ENCODE results near the gene ANO1. TPM values are rescaled to one million over a fixed set of nuclear protein-coding genes. Genes with fewer than 3 reads are reported as not detected.
A peak's percentile ranks its signal among the peaks of the same experiment; 100 is the strongest.

Gene ANO1
- total and polyA plus RNA-seq, 11 donors = 4.2 to 17.8 (median 9.4) TPM

DNA sequence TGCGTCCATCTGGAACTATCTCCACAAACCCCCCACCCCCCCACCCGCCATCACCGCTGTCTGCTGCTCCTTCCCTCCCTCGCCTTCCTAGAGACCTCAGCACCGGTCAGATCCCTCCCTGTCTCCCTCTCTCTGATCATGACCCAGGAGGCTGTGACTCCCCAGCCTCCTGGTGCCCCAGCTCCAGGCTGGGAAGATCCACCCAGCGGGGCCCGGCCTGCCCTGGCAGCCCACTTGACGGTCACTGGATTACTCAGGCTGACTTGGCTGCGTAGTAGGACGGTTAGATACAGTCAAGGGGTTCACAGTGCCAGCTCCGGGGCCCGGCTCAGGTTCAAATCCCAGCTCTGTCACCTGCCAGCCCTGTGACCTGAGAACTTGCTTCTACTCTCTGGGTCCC is 59.3 kb downstream of the ANO1 start:
- H3K9me3 ChIP-seq = no peaks in the 10 kb centered on the region
- no peak overlapping the region for H3K27ac ChIP-seq
- H3K27me3 ChIP-seq = peaks cover 0 to 15% (median 2%) of the 10 kb centered on the region in 9 donors
- WGBS, 4 donors = 94 to 100% (median 96%) methylated on average over 8 to 12 of the region's 12 CpGs; no CpG with 5 or more reads in 1 of the 4 donors
- no peak for TF ChIP-seq POLR2A (IDR thresholded peaks at IDR 0.05)
- TF ChIP-seq, protein P1, sequence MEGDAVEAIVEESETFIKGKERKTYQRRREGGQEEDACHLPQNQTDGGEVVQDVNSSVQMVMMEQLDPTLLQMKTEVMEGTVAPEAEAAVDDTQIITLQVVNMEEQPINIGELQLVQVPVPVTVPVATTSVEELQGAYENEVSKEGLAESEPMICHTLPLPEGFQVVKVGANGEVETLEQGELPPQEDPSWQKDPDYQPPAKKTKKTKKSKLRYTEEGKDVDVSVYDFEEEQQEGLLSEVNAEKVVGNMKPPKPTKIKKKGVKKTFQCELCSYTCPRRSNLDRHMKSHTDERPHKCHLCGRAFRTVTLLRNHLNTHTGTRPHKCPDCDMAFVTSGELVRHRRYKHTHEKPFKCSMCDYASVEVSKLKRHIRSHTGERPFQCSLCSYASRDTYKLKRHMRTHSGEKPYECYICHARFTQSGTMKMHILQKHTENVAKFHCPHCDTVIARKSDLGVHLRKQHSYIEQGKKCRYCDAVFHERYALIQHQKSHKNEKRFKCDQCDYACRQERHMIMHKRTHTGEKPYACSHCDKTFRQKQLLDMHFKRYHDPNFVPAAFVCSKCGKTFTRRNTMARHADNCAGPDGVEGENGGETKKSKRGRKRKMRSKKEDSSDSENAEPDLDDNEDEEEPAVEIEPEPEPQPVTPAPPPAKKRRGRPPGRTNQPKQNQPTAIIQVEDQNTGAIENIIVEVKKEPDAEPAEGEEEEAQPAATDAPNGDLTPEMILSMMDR (IDR thresholded peaks at IDR 0.05) = no peak
- no peak for ATAC-seq
- H3K36me3 ChIP-seq = peaks cover 0 to 10% (median 0%) of the 10 kb centered on the region in 9 donors
- H3K4me1 ChIP-seq = peaks cover 0 to 34% (median 9%) of the 10 kb centered on the region in 12 donors
- no peak overlapping the region for H3K4me3 ChIP-seq
- DNase-seq = no peak
- intact Hi-C loops (cut with DNase I) = loop anchor here in 2 of 10 donors (5.0 to 10.0 kb wide), 2 partner anchors 63 to 220 kb away; partner anchors contain the start of gene ANO1 (in 1 of the 2)

DNA sequence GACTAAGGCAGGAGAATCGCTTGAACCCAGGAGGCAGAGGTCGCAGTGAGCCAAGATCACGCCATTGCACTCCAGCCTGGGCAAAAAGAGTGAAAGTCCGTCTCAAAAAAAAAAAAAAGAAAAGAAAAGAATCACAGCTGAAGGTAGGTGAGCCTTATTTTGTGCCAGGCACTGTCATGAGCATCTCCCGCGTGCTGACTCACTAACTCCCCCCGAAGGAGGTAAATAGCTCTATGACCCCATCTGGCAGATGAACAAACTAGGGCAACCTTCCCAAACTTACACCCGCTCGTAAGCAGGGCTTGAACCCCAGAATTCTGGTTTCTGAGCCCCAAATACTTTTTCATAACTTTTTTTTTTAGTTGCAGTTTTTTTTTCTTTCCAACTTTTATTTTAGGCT is 60.3 kb downstream of the ANO1 start:
- WGBS, 4 donors = 85 to 90% (median 89%) methylated on average over 9 of the region's 9 CpGs
- Histone ChIP-seq H3K4me1 (peaks cover 0 to 34% (median 9%) of the 10 kb centered on the region in 12 donors), H3K36me3 (peaks cover 0 to 4% (median 0%) of the 10 kb centered on the region in 9 donors), H3K4me3 (no peak overlapping the region), H3K27ac (no peak overlapping the region), H3K9me3 (no peaks in the 10 kb centered on the region), H3K27me3 (peaks cover 0 to 17% (median 3%) of the 10 kb centered on the region in 9 donors)
- ATAC-seq = no peak
- DNase-seq = no peak
- intact Hi-C loops (cut with DNase I) = loop anchor here in 2 of 10 donors (5.0 to 10.0 kb wide), 2 partner anchors 64 to 221 kb away; partner anchors contain the start of gene ANO1 (in 1 of the 2)
- no peak for TF ChIP-seq POLR2A (IDR thresholded peaks at IDR 0.05)
- TF ChIP-seq, protein P1 (IDR thresholded peaks at IDR 0.05) = no peak

- Histone ChIP-seq H3K27ac (no peak overlapping the region), H3K9me3 (no peaks in the 10 kb centered on the region), H3K4me1 (peaks cover 0 to 25% (median 7%) of the 10 kb centered on the region in 12 donors), H3K4me3 (no peak overlapping the region), H3K36me3 (peaks cover 0 to 5% (median 0%) of the 10 kb centered on the region in 9 donors), H3K27me3 (peaks cover 0 to 22% (median 3%) of the 10 kb centered on the region in 9 donors)
- TF ChIP-seq POLR2A (IDR thresholded peaks at IDR 0.05) = no peak
- TF ChIP-seq, protein P1 (IDR thresholded peaks at IDR 0.05) = no peak
- ATAC-seq (no peak), DNase-seq (no peak)
- 91 to 95% (median 94%) methylated on average over 15 of the region's 15 CpGs for WGBS, 4 donors
- intact Hi-C loops (cut with DNase I) = loop anchor here in 2 of 10 donors (5.0 to 10.0 kb wide), 2 partner anchors 65 to 223 kb away; partner anchors contain the start of gene ANO1 (in 1 of the 2)
Observed at GRCh38 chr11:70139785-70140410, 61.8 kb downstream of the ANO1 start.

GRCh38 chr11:70140711-70141485 is 62.8 kb downstream of the ANO1 start:
- TF ChIP-seq, protein P1 (IDR thresholded peaks at IDR 0.05) = no peak
- TF ChIP-seq POLR2A (IDR thresholded peaks at IDR 0.05) = no peak
- Histone ChIP-seq H3K36me3 (peaks cover 0 to 5% (median 0%) of the 10 kb centered on the region in 9 donors), H3K27ac (peak overlapping the region in 1 of 12 donors; percentile 35), H3K4me1 (peaks cover 0 to 17% (median 5%) of the 10 kb centered on the region in 12 donors), H3K4me3 (peak overlapping the region in 1 of 12 donors; percentile 24), H3K27me3 (peaks cover 0 to 22% (median 3%) of the 10 kb centered on the region in 9 donors), H3K9me3 (no peaks in the 10 kb centered on the region)
- 55 to 61% (median 57%) methylated on average over 24 of the region's 24 CpGs for WGBS, 4 donors
- ATAC-seq (peak in 1 of 4 donors; percentile 20), DNase-seq (no peak)
- intact Hi-C loops (cut with DNase I) = no loop called here
